SU-DHL-6 (cell line): ENCODE measurements around the gene KCNQ4.

Experiments used
- H2AFZ ChIP-seq: fragments of 200-600 bp; sonication (generic); 2 replicates; pipeline ENCODE4 v1.6.1; 2014; ENCODE audit warnings: low read depth, mild to moderate bottlenecking, moderate library complexity, mixed read lengths, antibody characterized with exemption, low read length; ENCODE audit not compliant: severe bottlenecking
- H3F3A ChIP-seq: fragments of 200-600 bp; shearing (Covaris generic); 2 replicates; pipeline ENCODE4 v1.6.0; 2016; ENCODE audit warnings: antibody characterized with exemption, mild to moderate bottlenecking; ENCODE audit not compliant: insufficient read depth
- H3K27ac ChIP-seq: fragments of 200-600 bp; sonication (generic); 2 replicates; pipeline ENCODE4 v1.5.1; 2016; ENCODE audit warnings: low read depth, mild to moderate bottlenecking, low read length, moderate library complexity, mixed read lengths
- H3K27me3 ChIP-seq: fragments of 200-600 bp; sonication (generic), shearing (Covaris generic); 2 replicates; pipeline ENCODE4 v1.6.0; 2014; ENCODE audit warnings: mild to moderate bottlenecking, low read length
- H3K36me3 ChIP-seq: fragments of 200-600 bp; sonication (generic); 2 replicates; pipeline ENCODE4 v1.6.1; 2014; ENCODE audit warnings: mild to moderate bottlenecking, low read length, mixed read lengths
- H3K4me2 ChIP-seq: fragments of 300-600, 200-600 bp; shearing (Covaris generic), sonication (generic); 2 replicates; pipeline ENCODE4 v1.6.0; 2014; ENCODE audit warnings: low read length, low read depth, mild to moderate bottlenecking; ENCODE audit not compliant: poor library complexity, severe bottlenecking
- H3K4me3 ChIP-seq: fragments of 200-600 bp; sonication (generic); 2 replicates; pipeline ENCODE4 v1.5.1; 2014; ENCODE audit warnings: antibody characterized with exemption, low read length, mild to moderate bottlenecking, mixed read lengths; ENCODE audit not compliant: insufficient read depth, poor library complexity, severe bottlenecking
- H3K79me2 ChIP-seq: fragments of 200-600 bp; sonication (generic); 2 replicates; pipeline ENCODE4 v1.6.1; 2014; ENCODE audit warnings: mild to moderate bottlenecking, low read length, moderate library complexity; ENCODE audit not compliant: insufficient read depth
- H3K9ac ChIP-seq: fragments of 200-600 bp; sonication (generic); 2 replicates; pipeline ENCODE4 v1.7.0; 2014; ENCODE audit warnings: mild to moderate bottlenecking, low read length
- H3K9me2 ChIP-seq: fragments of 200-600 bp; sonication (generic); replicated peaks from 2 replicates; pipeline ENCODE4 v1.6.1; 2014; ENCODE audit warnings: low read length; ENCODE audit not compliant: insufficient read depth
- H3K9me3 ChIP-seq: fragments of 200-600 bp; sonication (generic); 2 replicates; pipeline ENCODE4 v1.6.1; 2014; ENCODE audit warnings: low read length, mixed read lengths; ENCODE audit not compliant: insufficient read depth
- H4K20me1 ChIP-seq: fragments of 200-600 bp; sonication (generic); 2 replicates; pipeline ENCODE4 v1.6.1; 2014; ENCODE audit warnings: low read depth, mild to moderate bottlenecking, antibody characterized with exemption, low read length, moderate library complexity, mixed read lengths
- EZH2phosphoT487 ChIP-seq: fragments of 200-600 bp; sonication (generic), shearing (Covaris generic); conservative IDR thresholded peaks from 2 replicates; pipeline ENCODE4 v1.6.1; 2018; ENCODE audit warnings: mild to moderate bottlenecking, antibody characterized with exemption, low read length, moderate library complexity, mixed read lengths
- TF ChIP-seq, protein P1 (sequence below): fragments of 200-600 bp; sonication (generic); IDR thresholded peaks from one replicate; pipeline ENCODE4 v1.5.1; 2017; ENCODE audit warnings: antibody characterized with exemption, mild to moderate bottlenecking, low read length, moderate library complexity; ENCODE audit not compliant: insufficient read depth, poor library complexity, severe bottlenecking

KCNQ4 gene

DNA sequence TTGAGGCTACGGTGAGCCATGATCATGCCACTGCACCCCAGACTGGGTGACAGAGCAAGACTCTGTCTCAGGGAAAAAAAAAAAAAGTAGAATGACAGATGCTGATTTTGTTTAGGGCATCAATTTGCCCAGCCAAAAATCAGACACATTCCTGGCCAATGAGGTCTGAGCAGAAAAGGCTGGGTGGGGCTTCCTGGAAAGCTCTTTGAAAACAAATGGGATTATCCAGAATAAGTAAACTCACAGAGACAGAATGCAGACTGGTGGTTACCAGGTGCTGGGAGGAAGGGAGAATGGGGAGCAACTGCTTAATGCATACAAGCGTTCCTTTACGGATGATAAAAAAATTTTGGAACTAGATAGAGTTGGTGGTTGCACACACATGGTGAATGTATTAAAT, 88.7 kb downstream of the KCNQ4 start:
- Histone ChIP-seq H3K9ac (no peak overlapping the region), H3K27ac (no peak overlapping the region), H2AFZ (no peak overlapping the region), H3F3A (no peaks in the 10 kb centered on the region), H3K4me2 (no peak overlapping the region), H3K36me3 (no peaks in the 10 kb centered on the region), H3K9me3 (peaks cover 3% of the 10 kb centered on the region; the same call in 1 of the 2 replicates), H3K9me2 (no peaks in the 10 kb centered on the region), H4K20me1 (no peaks in the 10 kb centered on the region), H3K79me2 (no peaks in the 10 kb centered on the region), H3K27me3 (no peaks in the 10 kb centered on the region), H3K4me3 (no peak overlapping the region)
- TF ChIP-seq, protein P1, sequence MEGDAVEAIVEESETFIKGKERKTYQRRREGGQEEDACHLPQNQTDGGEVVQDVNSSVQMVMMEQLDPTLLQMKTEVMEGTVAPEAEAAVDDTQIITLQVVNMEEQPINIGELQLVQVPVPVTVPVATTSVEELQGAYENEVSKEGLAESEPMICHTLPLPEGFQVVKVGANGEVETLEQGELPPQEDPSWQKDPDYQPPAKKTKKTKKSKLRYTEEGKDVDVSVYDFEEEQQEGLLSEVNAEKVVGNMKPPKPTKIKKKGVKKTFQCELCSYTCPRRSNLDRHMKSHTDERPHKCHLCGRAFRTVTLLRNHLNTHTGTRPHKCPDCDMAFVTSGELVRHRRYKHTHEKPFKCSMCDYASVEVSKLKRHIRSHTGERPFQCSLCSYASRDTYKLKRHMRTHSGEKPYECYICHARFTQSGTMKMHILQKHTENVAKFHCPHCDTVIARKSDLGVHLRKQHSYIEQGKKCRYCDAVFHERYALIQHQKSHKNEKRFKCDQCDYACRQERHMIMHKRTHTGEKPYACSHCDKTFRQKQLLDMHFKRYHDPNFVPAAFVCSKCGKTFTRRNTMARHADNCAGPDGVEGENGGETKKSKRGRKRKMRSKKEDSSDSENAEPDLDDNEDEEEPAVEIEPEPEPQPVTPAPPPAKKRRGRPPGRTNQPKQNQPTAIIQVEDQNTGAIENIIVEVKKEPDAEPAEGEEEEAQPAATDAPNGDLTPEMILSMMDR = no peak
- no peak for TF ChIP-seq EZH2phosphoT487

DNA sequence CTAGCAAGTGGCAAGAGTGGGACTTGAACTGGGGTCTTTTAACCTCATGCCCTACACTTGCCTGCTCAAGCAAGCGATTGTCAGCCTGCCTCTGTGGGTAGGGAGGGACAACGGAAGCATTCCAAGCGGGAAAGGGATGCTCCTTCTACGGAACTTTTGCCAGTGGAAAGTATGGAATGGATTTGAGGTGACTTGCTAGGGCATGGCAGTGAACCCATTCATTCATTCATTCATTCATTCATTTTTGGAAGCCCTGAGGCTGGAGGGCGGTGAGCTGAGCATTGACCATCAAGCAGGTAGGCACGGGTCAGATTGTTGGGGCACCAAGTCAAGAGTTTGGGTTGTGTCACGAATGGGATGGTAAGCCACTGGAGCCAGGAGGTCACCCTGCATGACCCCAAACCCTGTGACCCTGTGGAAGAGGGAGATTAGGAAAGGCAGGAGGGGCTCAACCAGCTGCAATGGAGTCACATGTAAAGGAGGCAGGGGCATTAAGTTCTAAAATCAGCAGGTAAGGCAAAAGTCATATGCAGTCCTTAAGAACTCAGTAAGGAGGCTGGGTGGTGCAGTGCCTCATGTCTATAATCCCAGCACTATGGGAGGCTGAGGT, 90.4 kb downstream of the KCNQ4 start:
- no peak overlapping the region for H2AFZ ChIP-seq
- H3K9me2 ChIP-seq = no peaks in the 10 kb centered on the region
- H3K9me3 ChIP-seq = peaks cover 3% of the 10 kb centered on the region; the same call in 1 of the 2 replicates
- H3K9ac ChIP-seq = no peak overlapping the region
- no peak overlapping the region for H3K4me2 ChIP-seq
- TF ChIP-seq, protein P1 = no peak
- TF ChIP-seq EZH2phosphoT487 = no peak
- H3K27ac ChIP-seq = no peak overlapping the region
- H3K36me3 ChIP-seq = no peaks in the 10 kb centered on the region
- no peaks in the 10 kb centered on the region for H4K20me1 ChIP-seq
- H3F3A ChIP-seq = no peaks in the 10 kb centered on the region
- H3K4me3 ChIP-seq = no peak overlapping the region
- no peaks in the 10 kb centered on the region for H3K27me3 ChIP-seq
- H3K79me2 ChIP-seq = no peaks in the 10 kb centered on the region

DNA sequence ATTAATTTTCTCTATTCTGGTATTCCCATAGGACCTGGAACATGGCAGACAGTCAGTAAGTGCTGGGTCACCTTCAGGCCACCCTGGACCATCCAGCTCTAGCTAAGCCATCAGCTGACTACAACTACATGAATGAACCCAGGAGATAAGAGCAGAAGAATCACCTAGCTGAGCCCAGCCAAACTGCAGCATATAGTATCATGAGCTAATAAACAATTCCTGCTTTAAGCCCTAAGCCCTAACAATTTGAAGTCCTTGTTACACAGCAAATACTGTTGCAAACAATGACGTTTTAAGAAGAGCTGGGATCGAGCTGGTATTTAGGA, 92.8 kb downstream of the KCNQ4 start:
- Histone ChIP-seq H3K27ac (no peak overlapping the region), H3K4me3 (no peak overlapping the region), H3K9me2 (no peaks in the 10 kb centered on the region), H2AFZ (no peak overlapping the region), H3K36me3 (no peaks in the 10 kb centered on the region), H3K4me2 (no peak overlapping the region), H3F3A (no peaks in the 10 kb centered on the region), H3K79me2 (no peaks in the 10 kb centered on the region), H3K9ac (no peak overlapping the region), H3K9me3 (peaks cover 3% of the 10 kb centered on the region; the same call in 1 of the 2 replicates), H4K20me1 (no peaks in the 10 kb centered on the region), H3K27me3 (no peaks in the 10 kb centered on the region)
- TF ChIP-seq EZH2phosphoT487 = no peak
- TF ChIP-seq, protein P1 = no peak
